ENCODE measurements around the gene LRRC7. TPM values are rescaled to one million over a fixed set of nuclear protein-coding genes. Genes with fewer than 3 reads are reported as not detected.

LRRC7 gene
- total and polyA plus RNA-seq, 9 donors: 0.01 to 0.45 (median 0.13) TPM; not detected in 4

- no peaks in the 10 kb centered on the region for H3K9me3 ChIP-seq
- H3K27me3 ChIP-seq: no peaks in the 10 kb centered on the region
- WGBS, 3 donors: 82 to 87% (median 87%) methylated on average over 2 of the region's 2 CpGs
- H3K27ac ChIP-seq: no peak overlapping the region
- H3K4me1 ChIP-seq (ENCODE audit: insufficient read depth): no peaks in the 10 kb centered on the region
- intact Hi-C loops (cut with DNase I): no loop called here
- DNase-seq: no peak
- no peaks in the 10 kb centered on the region for H3K36me3 ChIP-seq
- H3K4me3 ChIP-seq: no peak overlapping the region
- TF ChIP-seq CTCF (IDR thresholded peaks at IDR 0.05): no peak
- TF ChIP-seq EP300 (IDR thresholded peaks at IDR 0.05): no peak
- TF ChIP-seq POLR2A (IDR thresholded peaks at IDR 0.05): no peak
These were observed 133.0 kb downstream of the LRRC7 start for GRCh38 chr1:69700770-69701169.

GRCh38 chr1:69702085-69702484, 134.4 kb downstream of the LRRC7 start:
- TF ChIP-seq CTCF (IDR thresholded peaks at IDR 0.05) (no peak), EP300 (IDR thresholded peaks at IDR 0.05) (no peak), POLR2A (IDR thresholded peaks at IDR 0.05) (no peak)
- H3K4me1 ChIP-seq (ENCODE audit: insufficient read depth): no peaks in the 10 kb centered on the region
- no peaks in the 10 kb centered on the region for H3K9me3 ChIP-seq
- no peak overlapping the region for H3K4me3 ChIP-seq
- DNase-seq: no peak
- H3K27me3 ChIP-seq: no peaks in the 10 kb centered on the region
- WGBS, 3 donors: 51 to 61% (median 52%) methylated on average over 4 of the region's 4 CpGs
- H3K36me3 ChIP-seq: no peaks in the 10 kb centered on the region
- no peak overlapping the region for H3K27ac ChIP-seq
- intact Hi-C loops (cut with DNase I): no loop called here

GRCh38 chr1:69706473-69706872, 138.8 kb downstream of the LRRC7 start:
- Histone ChIP-seq H3K27ac (no peak overlapping the region), H3K27me3 (no peaks in the 10 kb centered on the region), H3K9me3 (no peaks in the 10 kb centered on the region), H3K4me3 (no peak overlapping the region), H3K36me3 (no peaks in the 10 kb centered on the region), H3K4me1 (ENCODE audit: insufficient read depth) (peaks cover 5% of the 10 kb centered on the region)
- intact Hi-C loops (cut with DNase I): no loop called here
- WGBS, 3 donors: 81 to 86% (median 84%) methylated on average over 1 of the region's 1 CpG
- no peak for DNase-seq
- no peak for TF ChIP-seq CTCF (IDR thresholded peaks at IDR 0.05)
- no peak for TF ChIP-seq POLR2A (IDR thresholded peaks at IDR 0.05)
- TF ChIP-seq EP300 (IDR thresholded peaks at IDR 0.05): no peak

- Histone ChIP-seq H3K9me3 (no peaks in the 10 kb centered on the region), H3K4me3 (no peak overlapping the region), H3K27me3 (no peaks in the 10 kb centered on the region), H3K36me3 (no peaks in the 10 kb centered on the region), H3K4me1 (ENCODE audit: insufficient read depth) (peaks cover 6% of the 10 kb centered on the region), H3K27ac (no peak overlapping the region)
- TF ChIP-seq CTCF (IDR thresholded peaks at IDR 0.05) (no peak), EP300 (IDR thresholded peaks at IDR 0.05) (no peak), POLR2A (IDR thresholded peaks at IDR 0.05) (no peak)
- no peak for DNase-seq
- intact Hi-C loops (cut with DNase I): no loop called here
- 93 to 98% (median 95%) methylated on average over 4 of the region's 4 CpGs for WGBS, 3 donors
These were observed 139.4 kb downstream of the LRRC7 start for GRCh38 chr1:69707103-69707502.

Measured in ovary (tissue), 9 donors.